CD14-positive monocyte (primary cell): ENCODE data around the gene DYRK1B. TPM values are rescaled to one million over a fixed set of nuclear protein-coding genes. Genes with fewer than 3 reads are reported as not detected.

Experiments used
- DNase-seq, 3 donors: peaks; one replicate each; pipeline ENCODE4 v3.0.0-alpha.2; 2011 to 2022
- H2AFZ ChIP-seq: 2 replicates; pipeline ENCODE4 v1.6.0; 2012; ENCODE audit warnings: mild to moderate bottlenecking, low read depth, low read length, inconsistent platforms; ENCODE audit not compliant: insufficient read depth, poor library complexity, severe bottlenecking
- H3K27ac ChIP-seq, 2 donors: 1 replicate in 1 of 2; 2 replicates in 1 of 2; pipeline ENCODE4 v1.5.1; 2012 to 2013; ENCODE audit warnings: low read length in 2 of 2, control low read depth in 1 of 2, inconsistent platforms in 1 of 2, low read depth in 1 of 2, mild to moderate bottlenecking in 1 of 2
- H3K27me3 ChIP-seq, 2 donors: one replicate each; pipeline versions ENCODE4 v1.6.0 to v1.6.1; 2011 to 2013; ENCODE audit warnings: low read length in 2 of 2; ENCODE audit not compliant: control insufficient read depth in 2 of 2, insufficient read depth in 2 of 2
- H3K36me3 ChIP-seq, 2 donors: replicated peaks in 1 of 2; 1 replicate in 1 of 2; 2 replicates in 1 of 2; pipeline versions ENCODE4 v1.5.1 to v1.6.1; 2012 to 2013; ENCODE audit warnings: low read length in 2 of 2, control low read depth in 1 of 2, inconsistent platforms in 1 of 2, mild to moderate bottlenecking in 1 of 2; ENCODE audit not compliant: insufficient read depth in 2 of 2, control insufficient read depth in 1 of 2
- H3K4me1 ChIP-seq, 2 donors: 1 replicate in 1 of 2; 2 replicates in 1 of 2; pipeline versions ENCODE4 v1.5.1 to v1.6.1; 2012 to 2013; ENCODE audit warnings: low read length in 2 of 2, control low read depth in 1 of 2, inconsistent platforms in 1 of 2, mild to moderate bottlenecking in 1 of 2, moderate library complexity in 1 of 2; ENCODE audit not compliant: insufficient read depth in 2 of 2, control insufficient read depth in 1 of 2
- H3K4me2 ChIP-seq: replicated peaks from 2 replicates; pipeline ENCODE3; 2012; ENCODE audit warnings: low read length, moderate library complexity, mild to moderate bottlenecking; ENCODE audit not compliant: poor library complexity, severe bottlenecking; ENCODE audit errors: extremely low read depth
- H3K4me3 ChIP-seq, 3 experiments: fragments of 200-600 bp in 1 of 3; sonication (generic) in 1 of 3; replicated peaks in 1 of 3; 1 replicate in 2 of 3; 2 replicates in 1 of 3; pipeline ENCODE4 v1.5.1; 2011 to 2013; ENCODE audit warnings: low read length in 3 of 3, mild to moderate bottlenecking in 3 of 3, control low read depth in 2 of 3, low read depth in 2 of 3, inconsistent platforms in 1 of 3, moderate library complexity in 1 of 3
- H3K79me2 ChIP-seq: 2 replicates; pipeline ENCODE4 v1.6.0; 2012; ENCODE audit warnings: mild to moderate bottlenecking, control low read depth, inconsistent platforms, low read length, moderate library complexity; ENCODE audit not compliant: insufficient read depth
- H3K9ac ChIP-seq: 2 replicates; pipeline ENCODE4 v1.6.0; 2017; ENCODE audit warnings: low read length, mild to moderate bottlenecking; ENCODE audit not compliant: insufficient read depth, poor library complexity, severe bottlenecking
- H3K9me3 ChIP-seq, 2 donors: replicated peaks in 1 of 2; 1 replicate in 1 of 2; 2 replicates in 1 of 2; pipeline versions ENCODE4 v1.5.1 to v1.6.1; 2012 to 2013; ENCODE audit warnings: low read length in 2 of 2, control low read depth in 1 of 2; ENCODE audit not compliant: control insufficient read depth in 1 of 2, insufficient read depth in 1 of 2
- H4K20me1 ChIP-seq: 2 replicates; pipeline ENCODE4 v1.6.0; 2012; ENCODE audit warnings: mild to moderate bottlenecking, low read length, control low read depth, moderate library complexity; ENCODE audit not compliant: insufficient read depth
- H3K27ac Mint-ChIP-seq, 7 donors: one replicate each; pipeline ENCODE4 v1.8.0; 2020; ENCODE audit warnings: mild to moderate bottlenecking in 7 of 7, mixed read lengths in 7 of 7, moderate library complexity in 6 of 7, inconsistent platforms in 2 of 7
- H3K27me3 Mint-ChIP-seq, 3 donors: one replicate each; pipeline ENCODE4 v1.8.0; 2021 to 2022; ENCODE audit warnings: low read depth in 3 of 3, mild to moderate bottlenecking in 3 of 3, mixed read lengths in 3 of 3, moderate library complexity in 3 of 3, inconsistent platforms in 1 of 3
- H3K36me3 Mint-ChIP-seq, 2 donors: one replicate each; pipeline ENCODE4 v1.8.0; 2020; ENCODE audit warnings: mixed read lengths in 2 of 2, inconsistent platforms in 1 of 2, mild to moderate bottlenecking in 1 of 2
- H3K4me1 Mint-ChIP-seq: one replicate; pipeline ENCODE4 v1.8.0; 2020; ENCODE audit warnings: mild to moderate bottlenecking, mixed read lengths
- H3K4me3 Mint-ChIP-seq, 2 donors: one replicate each; pipeline ENCODE4 v1.8.0; 2020; ENCODE audit warnings: mild to moderate bottlenecking in 2 of 2, mixed read lengths in 2 of 2, moderate library complexity in 1 of 2
- H3K9me3 Mint-ChIP-seq, 7 donors: one replicate each; pipeline ENCODE4 v1.8.0; 2020 to 2022; ENCODE audit warnings: mixed read lengths in 7 of 7, mild to moderate bottlenecking in 6 of 7, moderate library complexity in 6 of 7, inconsistent platforms in 2 of 7
- CTCF ChIP-seq: fragments of 200-600 bp; IDR thresholded peaks from one replicate; pipeline ENCODE4 v1.8.0; 2022; ENCODE audit warnings: antibody characterized with exemption, mild to moderate bottlenecking
- WGBS: methylation state at CpG from one replicate; pipeline ENCODE4 v1.1.5; 2013; ENCODE audit warnings: missing lambda C conversion rate; ENCODE audit not compliant: insufficient coverage; 5-methylcytosine and 5-hydroxymethylcytosine counted together
- intact Hi-C, 2 donors: fragments of 100-400 bp; cut with micrococcal nuclease; formaldehyde crosslinking; loops; one replicate each; pipeline versions ENCODE4 v1.15.0 to v1.15.1; 2023
- polyA plus RNA-seq, 3 donors: library from polyadenylated mRNA; depleted of rRNA in 1 of 3; unstranded in 2 of 3; stranded (reverse) in 1 of 3; fragments of 300-500 nt in 2 of 3; fragments of >200 nt in 1 of 3; fragmentation: Illumina TruSeq in 2 of 3; gene quantifications; 1 replicate in 2 of 3; 2 replicates in 1 of 3; pipeline ENCODE4 v1.2.3, GENCODE V29; 2012 to 2021

DYRK1B gene
- polyA plus RNA-seq, 3 donors, result 4.2 to 13.6 (median 6.5) TPM

- Mint-ChIP-seq H3K4me3 (no peak overlapping the region), H3K4me1 (peaks cover 11% of the 10 kb centered on the region), H3K9me3 (peaks cover 0 to 3% (median 0%) of the 10 kb centered on the region in 7 donors), H3K36me3 (peaks cover 16 to 24% of the 10 kb centered on the region in 2 donors), H3K27ac (no peak overlapping the region), H3K27me3 (no peaks in the 10 kb centered on the region)
- intact Hi-C loops, result no loop called here
- Histone ChIP-seq H3K27ac (no peak overlapping the region), H3K9ac (no peak overlapping the region), H3K36me3 (peaks cover 2 to 14% of the 10 kb centered on the region in 2 donors), H3K4me1 (peaks cover 12 to 23% of the 10 kb centered on the region in 2 donors), H3K79me2 (peaks cover 6% of the 10 kb centered on the region), H3K27me3 (no peaks in the 10 kb centered on the region), H3K9me3 (no peaks in the 10 kb centered on the region), H3K4me2 (no peak overlapping the region), H2AFZ (no peak overlapping the region), H4K20me1 (no peaks in the 10 kb centered on the region), H3K4me3 (no peak overlapping the region)
- TF ChIP-seq CTCF, result no peak
- no CpG with 5 or more reads among the region's 6 CpGs for WGBS
- DNase-seq, result no peak
Observed at GRCh38 chr19:39820696-39821095, 13.3 kb downstream of the DYRK1B start.

- Histone ChIP-seq H3K4me2 (no peak overlapping the region), H3K4me1 (peaks cover 10 to 18% of the 10 kb centered on the region in 2 donors), H3K27ac (no peak overlapping the region), H3K9ac (no peak overlapping the region), H3K4me3 (no peak overlapping the region), H2AFZ (no peak overlapping the region), H3K9me3 (no peaks in the 10 kb centered on the region), H4K20me1 (no peaks in the 10 kb centered on the region), H3K79me2 (peaks cover 6% of the 10 kb centered on the region), H3K36me3 (peaks cover 0 to 8% of the 10 kb centered on the region in 2 donors), H3K27me3 (no peaks in the 10 kb centered on the region)
- Mint-ChIP-seq H3K4me1 (peaks cover 11% of the 10 kb centered on the region), H3K9me3 (peaks cover 0 to 3% (median 0%) of the 10 kb centered on the region in 7 donors), H3K27ac (no peak overlapping the region), H3K36me3 (peaks cover 17 to 19% of the 10 kb centered on the region in 2 donors), H3K27me3 (peaks cover 0 to 2% (median 0%) of the 10 kb centered on the region in 3 donors), H3K4me3 (no peak overlapping the region)
- intact Hi-C loops, result no loop called here
- no peak for DNase-seq
- 70% methylated on average over 1 of the region's 3 CpGs for WGBS
- TF ChIP-seq CTCF, result no peak
Observed at GRCh38 chr19:39819786-39820185, 14.2 kb downstream of the DYRK1B start.
